GM12878 (cell line): ENCODE measurements around the gene MBD3L5. TPM values are rescaled to one million over a fixed set of nuclear protein-coding genes. Genes with fewer than 3 reads are reported as not detected.
A peak's percentile ranks its signal among the peaks of the same experiment; 100 is the strongest.

ENCODE experiments used
- ATAC-seq: fragments of 200-7000 bp; cut with Tn5 transposase; 3 replicates; pipeline ENCODE4 v1.9.1; 2020; ENCODE audit warnings: mild to moderate bottlenecking, moderate library complexity
- BruUV-seq: library from RNA; stranded (reverse); fragments of 400-500 nt; replicated peaks from 2 replicates; lab custom pipeline; 2021; lab: Mats Ljungman, UMichigan
- CTCF ChIA-PET: fragments of 300-600 bp; sonication (Branson Sonifier 250); formaldehyde crosslinking; extraction: SDS; loops from one replicate; lab custom pipeline; 2021; ENCODE audit warnings: inconsistent platforms; lab: Yijun Ruan, JAX
- POLR2A ChIA-PET: fragments of 350-600 bp; formaldehyde crosslinking; extraction: SDS; loops from one replicate; lab custom pipeline; 2021; ENCODE audit warnings: inconsistent platforms; lab: Charles Lee
- RAD21 ChIA-PET: fragments of 300-600 bp; sonication (Branson Sonifier 250); formaldehyde crosslinking; loops from one replicate; lab custom pipeline; 2023; ENCODE audit warnings: antibody characterized with exemption; ENCODE audit not compliant: unreplicated experiment; lab: Charles Lee
- SMC1A ChIA-PET: fragments of 300-600 bp; sonication (Branson Sonifier 250); formaldehyde crosslinking; loops from one replicate; lab custom pipeline; 2023; ENCODE audit not compliant: unreplicated experiment, uncharacterized antibody; lab: Charles Lee
- DNase-seq: peaks from one replicate; pipeline ENCODE4 v3.0.0-alpha.2; 2011; ENCODE audit warnings: low read depth, low spot score
- FAIRE-seq: peaks from 3 replicates; lab custom pipeline; 2011; peaks lifted over from hg19 to GRCh38; lab: Jason Lieb, UNC
- H2AFZ ChIP-seq: 2 replicates; pipeline ENCODE4 v1.6.0; 2011; ENCODE audit warnings: low read depth, low read length, control low read depth; ENCODE audit not compliant: control insufficient read depth
- H3K27ac ChIP-seq: 2 replicates; pipeline ENCODE4 v1.5.1; 2011; ENCODE audit warnings: control low read depth; ENCODE audit not compliant: control insufficient read depth, insufficient read depth
- H3K27me3 ChIP-seq, 2 experiments: replicated peaks in 1 of 2; 2 replicates each; pipeline versions ENCODE4 v1.6.0 to v1.6.1; 2011; ENCODE audit warnings: low read length in 1 of 2; ENCODE audit not compliant: control insufficient read depth in 2 of 2, insufficient read depth in 2 of 2
- H3K36me3 ChIP-seq, 2 experiments: 2 replicates each; pipeline ENCODE4 v1.5.1; 2011; ENCODE audit warnings: low read length in 1 of 2; ENCODE audit not compliant: control insufficient read depth in 2 of 2, insufficient read depth in 2 of 2
- H3K4me1 ChIP-seq: 2 replicates; pipeline ENCODE4 v1.6.1; 2011; ENCODE audit warnings: mild to moderate bottlenecking, low read length, moderate library complexity, mixed read lengths; ENCODE audit not compliant: control insufficient read depth, insufficient read depth
- H3K4me2 ChIP-seq: 2 replicates; pipeline ENCODE4 v1.6.0; 2011; ENCODE audit warnings: control low read depth; ENCODE audit not compliant: control insufficient read depth, insufficient read depth
- H3K4me3 ChIP-seq: fragments of 200-600 bp; sonication (generic); 2 replicates; pipeline ENCODE4 v1.5.1; 2016
- H3K79me2 ChIP-seq: 2 replicates; pipeline ENCODE4 v1.6.0; 2011; ENCODE audit warnings: low read length; ENCODE audit not compliant: control insufficient read depth, insufficient read depth
- H3K9ac ChIP-seq: 2 replicates; pipeline ENCODE4 v1.8.0; 2011; ENCODE audit warnings: low read length, control low read depth, mixed read lengths; ENCODE audit not compliant: control insufficient read depth, insufficient read depth
- H3K9me3 ChIP-seq: replicated peaks from 3 replicates; pipeline ENCODE4 v1.5.1; 2011; ENCODE audit warnings: mild to moderate bottlenecking, low read length; ENCODE audit not compliant: control insufficient read depth, insufficient read depth
- H4K20me1 ChIP-seq: 2 replicates; pipeline ENCODE4 v1.6.0; 2011; ENCODE audit not compliant: control insufficient read depth, insufficient read depth
- ATF7 ChIP-seq: fragments of 450-650 bp; IDR thresholded peaks from 2 replicates; pipeline ENCODE4 v1.6.1; 2016; ENCODE audit warnings: low read depth, mild to moderate bottlenecking
- BACH1 ChIP-seq: fragments of 450-650 bp; IDR thresholded peaks from 2 replicates; pipeline ENCODE4 v1.6.1; 2017; ENCODE audit warnings: mild to moderate bottlenecking, borderline replicate concordance
- DPF2 ChIP-seq: fragments of 450-650 bp; IDR thresholded peaks from 2 replicates; pipeline ENCODE4 v1.6.1; 2017; ENCODE audit warnings: mild to moderate bottlenecking
- EZH2 ChIP-seq: IDR thresholded peaks from 2 replicates; pipeline ENCODE4 v1.6.1; 2012; ENCODE audit warnings: low read depth, mild to moderate bottlenecking, control low read depth, inconsistent platforms, low read length, borderline replicate concordance; ENCODE audit not compliant: control insufficient read depth
- IKZF2 ChIP-seq, 2 experiments: fragments of 450-650 bp; IDR thresholded peaks; 2 replicates each; pipeline ENCODE4 v1.6.1; 2017; ENCODE audit warnings: mild to moderate bottlenecking in 2 of 2, moderate library complexity in 2 of 2
- RB1 ChIP-seq: fragments of 450-650 bp; formaldehyde crosslinking; IDR thresholded peaks from 2 replicates; pipeline ENCODE4 v1.6.1; 2017; ENCODE audit warnings: mild to moderate bottlenecking, borderline replicate concordance
- SMAD1 ChIP-seq: fragments of 450-650 bp; IDR thresholded peaks from 2 replicates; pipeline ENCODE4 v1.6.1; 2018; ENCODE audit warnings: mild to moderate bottlenecking, low read depth; ENCODE audit not compliant: partially characterized antibody
- YY1 ChIP-seq: IDR thresholded peaks from 2 replicates; pipeline ENCODE4 v1.6.1; 2011; ENCODE audit warnings: low read depth, mild to moderate bottlenecking, low read length
- ZZZ3 ChIP-seq: IDR thresholded peaks from 2 replicates; pipeline ENCODE4 v1.6.1; 2011; ENCODE audit warnings: low read depth; ENCODE audit not compliant: control insufficient read depth, insufficient read length
- WGBS: methylation state at CpG from one replicate; pipeline ENCODE4 v1.1.6; 2016; ENCODE audit warnings: low lambda C conversion rate; ENCODE audit not compliant: insufficient replicate concordance, insufficient coverage; ENCODE audit errors: missing lambda C conversion rate; 5-methylcytosine and 5-hydroxymethylcytosine counted together
- in situ Hi-C: fragments of 300-500 bp; cut with MboI; formaldehyde crosslinking; loops from 9 replicates; pipeline ENCODE4 v1.14.3; 2018; ENCODE audit warnings: mixed read lengths
- intact Hi-C: fragments of 100-400 bp; cut with micrococcal nuclease; formaldehyde crosslinking; loops from one replicate; pipeline ENCODE4 v1.14.2; 2022; ENCODE audit not compliant: unreplicated experiment
- polyA plus RNA-seq, 11 experiments: library from polyadenylated mRNA; depleted of rRNA in 4 of 11; unstranded in 6 of 11; stranded (reverse) in 5 of 11; fragments of >200 nt; fragmentation: Nextera tagmentation in 4 of 11; fragmentation: Illumina TruSeq in 1 of 11; extraction: Ambion mirVana in 4 of 11; extraction: Trizol in 1 of 11; gene quantifications; 1 replicate in 1 of 11; 2 replicates in 10 of 11; pipeline versions ENCODE4 v1.2.1 to v1.2.3, GENCODE V29; 2011 to 2016; ENCODE audit warnings: inconsistent platforms in 2 of 11, missing spikeins in 2 of 11, low read depth in 1 of 11
- total RNA-seq, 4 experiments: library from RNA; depleted of rRNA in 3 of 4; stranded (reverse); fragments of >200 nt in 3 of 4; fragmentation: Illumina TruSeq in 1 of 4; extraction: Trizol in 1 of 4; gene quantifications; 2 replicates each; pipeline versions ENCODE4 v1.2.1 to v1.2.3, GENCODE V29; 2013 to 2021
- TF ChIP-seq, protein P1 (sequence below): IDR thresholded peaks from 2 replicates; pipeline ENCODE4 v1.6.1; 2012; ENCODE audit warnings: low read depth, low read length, improper control_type of control experiment
- TF ChIP-seq, protein P2 (sequence below), 3 experiments: IDR thresholded peaks in 2 of 3; conservative IDR thresholded peaks in 1 of 3; 2 replicates each; pipeline ENCODE4 v1.5.1; 2011; ENCODE audit warnings: low read depth in 3 of 3, low read length in 3 of 3, mild to moderate bottlenecking in 3 of 3, control low read depth in 2 of 3, moderate library complexity in 2 of 3, inconsistent platforms in 1 of 3, mixed read lengths in 1 of 3; ENCODE audit not compliant: control insufficient read depth in 2 of 3, insufficient read depth in 1 of 3; ENCODE audit errors: extremely low read depth in 1 of 3

Gene MBD3L5
- total and polyA plus RNA-seq, 10 of the 15 experiments (the other 5 are each of a cell fraction or from before 2014, with no cell fraction given), result not detected

DNA sequence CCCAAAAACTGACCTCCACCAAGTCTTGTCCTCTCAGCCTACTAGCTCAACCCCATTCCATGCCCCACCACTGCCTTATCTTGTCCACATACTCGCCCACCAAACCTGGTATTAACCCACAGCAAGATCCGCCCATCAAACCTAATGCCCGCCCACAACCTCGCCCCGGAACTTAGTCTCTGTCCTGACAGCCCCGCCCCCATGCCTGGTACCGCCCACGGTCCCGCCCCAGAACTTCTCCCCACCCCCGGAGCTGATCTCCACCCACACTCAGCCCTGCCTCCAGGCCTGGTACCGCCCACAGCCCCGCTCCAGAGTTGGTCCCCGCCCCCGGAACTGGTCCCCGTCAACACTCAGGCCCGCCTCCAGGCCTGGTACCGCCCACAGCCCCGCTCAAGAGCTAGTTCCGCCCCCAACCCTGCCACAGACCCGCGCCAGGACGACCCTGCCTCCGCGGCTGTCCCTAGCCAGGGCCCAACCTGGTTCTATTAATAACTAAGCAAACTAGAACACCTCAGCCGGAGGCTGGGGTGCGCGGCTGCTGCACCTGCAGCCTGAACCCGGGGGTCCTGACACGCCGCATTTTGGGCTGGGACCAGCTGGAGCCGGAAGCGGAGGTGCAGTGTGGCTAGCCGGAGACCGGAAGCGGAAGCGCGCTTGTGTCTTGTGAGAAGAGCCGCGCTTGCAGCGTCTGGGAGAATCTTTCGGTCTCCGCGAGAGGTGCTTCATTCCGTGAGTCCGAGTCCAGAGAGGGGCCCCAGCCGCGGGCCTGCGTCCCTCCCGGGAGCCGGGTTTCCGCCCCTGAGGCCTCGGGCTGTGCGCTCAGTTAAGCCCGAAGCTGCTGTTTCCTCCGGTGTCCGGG lies 38.9 kb downstream of the MBD3L5 start, which contains the start of gene ZNF557 (continued):
- TF ChIP-seq RB1 (peak; percentile 74; the same call in 1 of the 2 replicates), ZZZ3 (no peak), DPF2 (0 out of 2 replicates have a peak, but pooled peaks have one; percentile 45), SMAD1 (no peak), ATF7 (peak; percentile 46; the same call in 1 of the 2 replicates)
- TF ChIP-seq, protein P1, sequence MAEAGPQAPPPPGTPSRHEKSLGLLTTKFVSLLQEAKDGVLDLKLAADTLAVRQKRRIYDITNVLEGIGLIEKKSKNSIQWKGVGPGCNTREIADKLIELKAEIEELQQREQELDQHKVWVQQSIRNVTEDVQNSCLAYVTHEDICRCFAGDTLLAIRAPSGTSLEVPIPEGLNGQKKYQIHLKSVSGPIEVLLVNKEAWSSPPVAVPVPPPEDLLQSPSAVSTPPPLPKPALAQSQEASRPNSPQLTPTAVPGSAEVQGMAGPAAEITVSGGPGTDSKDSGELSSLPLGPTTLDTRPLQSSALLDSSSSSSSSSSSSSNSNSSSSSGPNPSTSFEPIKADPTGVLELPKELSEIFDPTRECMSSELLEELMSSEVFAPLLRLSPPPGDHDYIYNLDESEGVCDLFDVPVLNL, result no peak
- TF ChIP-seq, all 136 proteins: peak for 54

DNA sequence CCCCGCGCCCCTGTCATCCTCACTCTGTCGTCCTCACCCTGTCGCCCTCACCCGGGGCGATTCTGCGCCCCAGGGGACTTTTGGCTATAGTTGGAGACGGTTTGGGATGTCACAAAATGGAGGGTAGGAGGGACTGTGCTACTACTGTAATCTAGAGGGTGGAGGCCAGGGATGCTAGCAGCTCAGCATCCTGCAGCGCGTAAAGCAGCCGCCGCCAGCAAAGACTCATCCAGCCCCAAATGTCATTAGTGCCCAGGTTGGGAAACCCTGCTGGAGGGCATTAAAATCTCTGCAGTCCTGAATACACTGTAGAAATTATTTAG lies 39.5 kb downstream of the MBD3L5 start:
- SMC1A ChIA-PET, result interaction anchor here (0.6 to 2.8 kb wide), 10 partner anchors 14 to 697 kb away, joined by 3 to 13 read pairs (median 4); partner anchors contain the start of genes ALKBH7 and TRAPPC5
- TF ChIP-seq, protein P2, sequence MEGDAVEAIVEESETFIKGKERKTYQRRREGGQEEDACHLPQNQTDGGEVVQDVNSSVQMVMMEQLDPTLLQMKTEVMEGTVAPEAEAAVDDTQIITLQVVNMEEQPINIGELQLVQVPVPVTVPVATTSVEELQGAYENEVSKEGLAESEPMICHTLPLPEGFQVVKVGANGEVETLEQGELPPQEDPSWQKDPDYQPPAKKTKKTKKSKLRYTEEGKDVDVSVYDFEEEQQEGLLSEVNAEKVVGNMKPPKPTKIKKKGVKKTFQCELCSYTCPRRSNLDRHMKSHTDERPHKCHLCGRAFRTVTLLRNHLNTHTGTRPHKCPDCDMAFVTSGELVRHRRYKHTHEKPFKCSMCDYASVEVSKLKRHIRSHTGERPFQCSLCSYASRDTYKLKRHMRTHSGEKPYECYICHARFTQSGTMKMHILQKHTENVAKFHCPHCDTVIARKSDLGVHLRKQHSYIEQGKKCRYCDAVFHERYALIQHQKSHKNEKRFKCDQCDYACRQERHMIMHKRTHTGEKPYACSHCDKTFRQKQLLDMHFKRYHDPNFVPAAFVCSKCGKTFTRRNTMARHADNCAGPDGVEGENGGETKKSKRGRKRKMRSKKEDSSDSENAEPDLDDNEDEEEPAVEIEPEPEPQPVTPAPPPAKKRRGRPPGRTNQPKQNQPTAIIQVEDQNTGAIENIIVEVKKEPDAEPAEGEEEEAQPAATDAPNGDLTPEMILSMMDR (IDR thresholded peaks at IDR 0.05 in 2 of 3, conservative IDR thresholded peaks at IDR 0.05 in 1 of 3; ENCODE audit: control insufficient read depth in 2 of 3, extremely low read depth in 1 of 3, insufficient read depth in 1 of 3, low read depth in 3 of 3, low read length in 3 of 3), result no peak
- TF ChIP-seq YY1, result peak; percentile 73
- no peak for TF ChIP-seq ATF7
- TF ChIP-seq BACH1, result 0 out of 2 replicates have a peak, but pooled peaks have one; percentile 9
- no peak for TF ChIP-seq IKZF2 (IDR thresholded peaks at IDR 0.05)
- no peak for TF ChIP-seq EZH2
- WGBS, result 0% methylated on average over 12 of the region's 12 CpGs

More for the DNA sequence above, 39.5 kb downstream of the MBD3L5 start:
- DNase-seq (no peak), ATAC-seq (peak; percentile 48), FAIRE-seq (no peak)
- Histone ChIP-seq H3K4me2 (peak overlapping the region; percentile 66), H3K79me2 (peaks cover 12% of the 10 kb centered on the region), H3K9me3 (peaks cover 4% of the 10 kb centered on the region; the same call in 2 of the 3 replicates), H3K4me1 (no peaks in the 10 kb centered on the region), H4K20me1 (no peaks in the 10 kb centered on the region), H2AFZ (peak overlapping the region; percentile 84), H3K36me3 (peaks cover 11 to 12% of the 10 kb centered on the region in 2 experiments), H3K4me3 (peak overlapping the region; percentile 91), H3K27me3 (no peaks in the 10 kb centered on the region), H3K27ac (peak overlapping the region; percentile 84), H3K9ac (peak overlapping the region; percentile 91)
- ChIA-PET POLR2A (interaction anchor here (1.4 to 1.9 kb wide), 4 partner anchors 14 to 72 kb away, joined by 4 to 14 read pairs (median 9); no protein-coding TSS in a partner anchor), RAD21 (interaction anchor here (1.2 to 2.3 kb wide), 12 partner anchors 30 to 311 kb away, joined by 3 to 15 read pairs (median 5); partner anchors contain the start of gene ARHGEF18), CTCF (interaction anchor here (0.6 to 2.5 kb wide), 9 partner anchors 12 to 224 kb away, joined by 3 to 6 read pairs (median 5); partner anchors contain the start of gene INSR)
- intact Hi-C loops (no loop called here), in situ Hi-C loops (no loop called here)
- BruUV-seq, result no TSS peak
